GM19324 (cell line): ENCODE measurements around the gene FAM131C.
"Not testable (repeated sequence)": the region's sequence is repeated elsewhere in the genome, so short reads cannot be mapped to it uniquely, and the experiment has no call there.

ENCODE experiments used
- ATAC-seq: cut with Tn5 transposase; IDR thresholded peaks from one replicate; pipeline ENCODE4 v1.9.1; 2021; ENCODE audit warnings: mild to moderate bottlenecking, moderate library complexity; ENCODE audit not compliant: unreplicated experiment, low FRiP score

The FAM131C gene

DNA sequence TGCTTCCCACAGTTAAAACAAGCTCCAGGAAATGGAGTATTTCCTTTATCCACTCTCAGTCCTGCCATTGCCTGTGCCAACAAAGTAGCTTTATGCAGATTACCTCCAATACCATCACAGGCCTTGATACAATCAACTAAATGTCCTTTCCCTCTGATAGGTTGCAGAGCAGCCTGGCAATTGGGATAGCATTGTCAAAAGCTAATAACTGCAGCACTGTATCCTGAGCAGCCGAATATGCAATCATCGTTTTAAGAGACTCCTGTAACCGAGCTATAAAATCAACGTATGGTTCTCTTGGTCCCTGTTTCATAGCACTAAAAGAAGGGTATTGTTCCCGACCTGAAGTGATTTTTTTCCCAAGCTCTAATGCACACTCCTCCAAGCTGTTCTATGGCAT is 33.6 kb upstream of the FAM131C start:
- ATAC-seq, result not testable (repeated sequence)

DNA sequence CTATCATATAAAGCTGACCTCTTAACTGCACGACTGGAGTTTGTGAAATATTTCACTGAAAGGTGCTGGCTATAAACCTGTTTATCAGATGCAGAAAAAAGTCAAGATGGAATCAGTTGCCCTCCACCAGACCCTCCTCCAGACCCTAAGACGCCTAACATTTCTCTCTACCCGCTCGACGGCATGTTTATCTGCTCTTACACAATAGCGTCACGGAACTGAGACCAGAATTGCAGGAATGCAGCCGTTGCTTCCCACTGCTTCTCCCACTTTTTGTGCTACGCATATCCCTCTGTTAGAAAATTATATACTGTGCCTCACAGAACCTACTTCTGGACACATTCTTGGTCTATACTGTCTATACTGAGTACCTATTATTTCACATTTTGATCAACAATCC is 28.2 kb upstream of the FAM131C start:
- ATAC-seq, result no peak

DNA sequence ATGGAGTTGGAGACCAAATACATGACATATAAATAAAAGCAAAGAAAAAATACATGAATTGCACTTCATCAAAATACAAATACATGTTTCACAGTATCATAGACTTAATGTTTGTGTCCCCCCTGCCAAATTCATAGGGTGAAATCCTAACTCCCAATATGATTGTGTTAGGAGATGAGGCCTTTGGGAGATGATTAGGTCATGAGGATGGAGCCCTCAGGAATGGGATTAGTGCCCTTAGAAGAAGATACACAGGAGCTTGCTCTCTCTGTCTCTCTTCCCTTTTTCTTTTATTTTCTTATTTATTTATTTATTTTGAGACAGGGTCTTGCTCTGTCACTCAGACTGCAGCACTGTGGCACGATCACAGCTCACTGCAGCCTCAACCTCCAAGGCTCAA is 26.0 kb upstream of the FAM131C start:
- ATAC-seq, result no peak

DNA sequence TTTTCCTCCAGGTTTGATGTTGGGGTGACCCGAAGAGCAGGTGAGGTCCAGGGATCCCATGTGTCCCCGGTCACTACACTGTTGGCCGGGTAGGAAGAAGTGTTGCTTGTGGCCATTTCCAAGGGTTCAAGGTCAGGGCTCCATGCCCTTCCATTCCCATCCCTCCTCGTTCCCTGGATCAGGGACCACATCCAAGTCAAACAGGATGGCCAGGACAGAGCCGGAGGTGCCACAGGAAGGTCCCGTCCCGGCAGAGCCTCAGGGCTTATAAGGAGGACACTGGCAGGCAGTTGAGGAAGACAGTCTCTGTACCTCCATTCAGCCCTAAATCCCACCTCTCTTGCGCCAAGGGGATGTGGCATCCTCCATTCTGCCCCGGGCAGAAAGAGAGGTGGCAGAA is 22.0 kb upstream of the FAM131C start:
- no peak for ATAC-seq

DNA sequence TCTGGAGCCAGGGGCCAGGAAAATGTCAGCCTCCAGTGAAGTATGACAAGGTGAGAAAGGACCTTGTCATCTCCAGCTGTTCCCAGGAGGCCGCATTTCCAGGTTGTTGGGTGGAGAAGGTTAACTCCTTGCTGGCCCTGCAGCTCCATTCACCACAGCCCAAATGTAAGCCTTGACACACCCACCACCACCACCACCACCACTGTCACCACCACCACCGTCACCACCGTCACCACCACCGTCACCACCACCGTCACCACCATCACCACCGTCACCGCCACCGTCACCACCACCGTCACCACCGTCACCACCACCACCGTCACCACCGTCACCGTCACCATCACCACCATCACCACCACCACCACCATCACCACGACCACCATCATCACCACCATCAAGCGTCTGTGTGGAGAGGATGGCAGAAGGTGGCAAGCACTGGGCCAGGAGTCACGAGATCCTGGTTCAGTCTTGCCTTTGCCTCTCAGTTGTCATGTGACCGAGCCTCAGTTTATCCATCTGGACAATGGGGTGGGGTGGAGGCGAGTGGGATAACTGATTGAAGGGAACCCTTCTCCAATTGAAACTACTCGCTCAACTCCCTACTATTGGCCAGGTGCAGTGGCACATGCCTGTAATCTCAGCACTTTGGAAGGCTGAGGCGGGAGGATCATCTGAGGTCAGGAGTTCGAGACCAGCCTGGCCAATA is 21.2 kb upstream of the FAM131C start:
- ATAC-seq, result no peak

DNA sequence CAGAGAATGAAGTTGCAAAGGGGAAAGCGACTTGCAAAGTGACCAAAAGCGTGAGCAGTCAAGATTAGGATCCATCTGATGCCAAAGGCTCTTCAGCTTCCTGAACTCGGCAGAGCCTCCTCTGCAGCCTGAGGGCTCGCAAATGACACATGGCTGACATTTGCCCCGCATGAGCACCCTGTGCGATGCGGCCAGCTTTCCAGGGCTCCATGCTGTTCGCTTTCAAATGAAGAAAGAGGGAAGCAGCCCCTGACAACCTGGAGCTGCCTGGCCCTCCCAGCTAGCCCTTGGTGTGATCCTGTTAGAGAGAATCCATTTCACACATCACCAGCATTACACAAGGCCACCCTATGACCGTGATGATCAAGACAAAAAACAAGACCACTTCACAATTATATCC is 20.2 kb upstream of the FAM131C start:
- ATAC-seq, result no peak

- no peak for ATAC-seq
These were observed 19.6 kb upstream of the FAM131C start for GRCh38 chr1:16092923-16093511.

GRCh38 chr1:16092097-16092922 is 18.9 kb upstream of the FAM131C start:
- ATAC-seq, result no peak

- ATAC-seq, result no peak
These were observed 17.8 kb upstream of the FAM131C start for GRCh38 chr1:16091296-16091695.

GRCh38 chr1:16090076-16090826 is 16.8 kb upstream of the FAM131C start:
- ATAC-seq, result no peak

DNA sequence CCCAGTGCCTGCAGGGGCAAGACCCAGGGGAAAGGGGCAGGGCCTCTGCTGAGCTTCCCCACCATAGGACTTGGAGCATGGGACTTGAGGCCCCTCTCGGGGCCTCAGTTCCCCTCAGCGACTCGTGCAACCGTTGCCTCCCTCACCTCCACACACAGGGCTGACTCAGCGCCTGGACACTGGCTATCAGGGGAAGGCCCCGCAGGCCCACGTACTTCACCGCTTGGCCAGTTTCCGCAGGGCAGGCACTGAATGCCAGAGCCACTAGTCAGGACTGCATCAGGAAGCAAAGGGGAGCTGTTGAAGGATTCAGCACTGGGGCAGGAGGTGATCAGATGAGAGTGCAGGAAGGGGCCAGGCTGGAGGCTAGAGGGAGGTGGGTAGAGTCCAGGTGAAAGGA is 15.5 kb upstream of the FAM131C start:
- no peak for ATAC-seq

DNA sequence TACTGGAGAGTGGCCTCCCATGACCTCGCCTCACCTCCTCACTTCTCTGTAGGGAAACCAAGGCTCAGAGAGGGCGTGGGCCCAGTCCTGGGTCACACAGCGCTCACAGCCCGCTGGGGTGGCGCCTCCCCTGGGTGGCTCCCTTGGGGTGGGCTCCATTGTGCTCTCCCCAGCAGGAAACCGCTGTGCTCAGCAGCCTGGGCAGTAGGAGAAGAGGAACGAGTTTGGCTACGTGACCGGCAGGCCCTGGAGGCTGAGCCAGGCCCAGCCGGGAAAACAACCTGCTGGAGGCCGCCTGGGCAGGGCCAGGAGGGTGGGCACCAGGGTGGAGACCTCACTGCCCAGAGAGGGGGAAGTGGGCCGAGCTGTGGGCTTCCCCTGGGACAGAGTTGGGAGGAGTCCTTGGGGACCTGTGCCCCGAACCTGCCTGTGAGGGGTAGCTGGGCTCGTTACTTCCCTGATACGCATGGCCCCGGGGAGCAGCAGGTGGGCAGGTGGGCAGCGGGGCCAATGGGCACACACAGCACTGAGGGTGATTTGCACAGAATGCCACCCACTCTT is 15.0 kb upstream of the FAM131C start:
- no peak for ATAC-seq

DNA sequence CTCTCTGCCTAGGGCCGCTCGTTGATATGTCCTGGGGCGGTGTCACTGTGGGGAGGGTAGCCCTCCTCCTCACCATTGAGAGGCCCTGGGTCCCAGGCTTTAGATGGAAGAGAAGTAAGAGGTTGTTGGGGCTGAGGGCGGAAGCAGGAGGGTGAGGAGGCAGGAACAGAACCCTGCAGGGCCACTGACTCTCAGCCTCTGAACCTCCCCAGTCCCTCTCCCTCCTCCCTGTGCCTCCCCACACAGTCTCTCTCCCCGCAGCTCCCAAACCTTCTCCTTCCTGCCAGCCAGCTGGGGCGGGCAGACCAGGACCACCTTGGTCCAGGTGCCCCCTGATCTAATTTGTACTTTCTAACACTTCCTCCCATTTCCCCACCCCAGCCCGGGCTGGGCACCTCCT is 14.3 kb upstream of the FAM131C start:
- no peak for ATAC-seq

- no peak for ATAC-seq
These were observed 12.1 kb upstream of the FAM131C start for GRCh38 chr1:16085522-16085921.

- no peak for ATAC-seq
These were observed 10.0 kb upstream of the FAM131C start for GRCh38 chr1:16083486-16083885.

GRCh38 chr1:16082283-16083038 is 9.0 kb upstream of the FAM131C start:
- ATAC-seq, result no peak

DNA sequence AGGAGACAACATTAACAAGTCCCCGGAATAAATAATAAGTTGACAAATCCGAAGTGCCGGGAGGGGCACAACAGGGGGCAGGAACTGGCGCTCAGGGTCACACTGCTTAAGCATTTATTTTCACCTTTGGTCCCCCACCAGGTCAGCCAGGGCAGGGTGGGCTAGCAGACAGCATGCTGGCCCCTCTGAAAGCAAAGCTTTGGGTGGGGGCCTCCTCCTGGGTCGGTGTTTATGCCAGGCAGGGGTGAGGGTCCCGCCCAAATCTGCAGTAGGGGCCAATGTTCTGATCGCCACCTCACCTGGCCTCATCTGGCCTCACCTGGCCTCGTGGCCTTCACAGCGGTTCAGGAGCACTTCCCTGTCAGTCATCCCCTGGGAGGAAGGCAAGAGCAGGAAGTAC is 8.2 kb upstream of the FAM131C start:
- ATAC-seq, result no peak

DNA sequence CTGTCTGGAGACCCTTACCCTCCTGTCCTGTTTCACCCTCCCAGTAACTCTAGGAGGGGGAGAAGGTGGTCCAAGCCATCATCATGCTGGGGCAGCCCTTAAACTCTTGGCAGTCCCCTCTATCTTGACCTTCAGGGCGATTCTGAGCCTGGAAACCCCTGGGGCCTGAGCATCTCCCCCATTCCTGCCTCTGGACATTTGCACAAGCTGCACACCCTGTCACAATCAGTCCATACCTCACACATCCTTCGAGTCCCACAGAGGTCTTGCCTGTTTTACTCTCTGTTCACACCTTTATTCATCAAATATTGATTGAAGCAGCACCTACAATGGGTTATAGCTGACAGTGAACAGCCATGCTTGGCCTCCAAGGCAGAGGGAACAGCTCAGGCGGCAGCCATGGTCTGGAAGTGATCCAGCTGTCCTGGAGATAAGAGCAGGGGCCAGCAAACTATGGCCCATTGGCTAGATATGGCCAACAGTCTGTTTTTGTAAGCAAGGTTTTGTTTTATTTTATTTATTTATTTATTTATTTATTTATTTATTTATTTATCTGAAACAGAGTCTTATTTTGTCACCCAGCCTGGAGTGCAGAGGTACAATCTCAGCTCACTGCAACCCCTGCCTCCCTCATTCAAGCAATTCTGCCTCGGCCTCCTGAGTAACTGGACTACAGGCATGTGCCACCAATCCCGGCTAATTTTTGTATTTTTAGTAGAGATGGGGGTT is 7.1 kb upstream of the FAM131C start:
- ATAC-seq, result no peak

- ATAC-seq, result no peak
These were observed 5.6 kb upstream of the FAM131C start for GRCh38 chr1:16078925-16079656.
